Endothelial cell of umbilical vein (primary cell): ENCODE measurements around the gene RNASE7. TPM values are rescaled to one million over a fixed set of nuclear protein-coding genes. Genes with fewer than 3 reads are reported as not detected.

ENCODE experiments used
- BruUV-seq: library from RNA; stranded (reverse); fragments of 400-500 nt; replicated peaks from 2 replicates; lab custom pipeline; 2021; lab: Mats Ljungman, UMichigan
- CTCF ChIA-PET: fragments of 300-600, 350-600 bp; sonication (Branson Sonifier 250); formaldehyde crosslinking; loops from one replicate; lab custom pipeline; 2021; ENCODE audit warnings: antibody characterized with exemption, inconsistent platforms; lab: Charles Lee
- POLR2A ChIA-PET: fragments of 300-600, 350-600 bp; sonication (Branson Sonifier 250); formaldehyde crosslinking; loops from one replicate; lab custom pipeline; 2021; ENCODE audit warnings: antibody characterized with exemption, inconsistent platforms; lab: Charles Lee
- DNase-seq: peaks from one replicate; pipeline ENCODE4 v3.0.0-alpha.2; 2011; ENCODE audit warnings: low read depth, low spot score
- FAIRE-seq: peaks from 2 replicates; lab custom pipeline; 2011; peaks lifted over from hg19 to GRCh38; lab: Jason Lieb, UNC
- H2AFZ ChIP-seq: 2 replicates; pipeline ENCODE4 v1.6.0; 2012; ENCODE audit warnings: low read depth, low read length, control low read depth, inconsistent platforms
- H3K27ac ChIP-seq: 2 replicates; pipeline ENCODE4 v1.5.1; 2011; ENCODE audit warnings: low read depth, mild to moderate bottlenecking, control low read depth, low read length, moderate library complexity; ENCODE audit not compliant: insufficient read depth
- H3K27me3 ChIP-seq, 2 experiments: 2 replicates each; pipeline versions ENCODE4 v1.6.0 to v1.6.1; 2011; ENCODE audit warnings: low read length in 2 of 2, mixed read lengths in 1 of 2; ENCODE audit not compliant: control insufficient read depth in 2 of 2, insufficient read depth in 2 of 2
- H3K36me3 ChIP-seq, 2 experiments: 2 replicates in 1 of 2; 3 replicates in 1 of 2; pipeline ENCODE4 v1.5.1; 2011; ENCODE audit warnings: low read length in 2 of 2, mild to moderate bottlenecking in 1 of 2, moderate library complexity in 1 of 2; ENCODE audit not compliant: control insufficient read depth in 2 of 2, insufficient read depth in 2 of 2; ENCODE audit errors: extremely low read depth in 1 of 2
- H3K4me1 ChIP-seq: 3 replicates; pipeline ENCODE4 v1.5.1; 2011; ENCODE audit warnings: mild to moderate bottlenecking, low read length; ENCODE audit not compliant: control insufficient read depth, insufficient read depth; ENCODE audit errors: extremely low read depth
- H3K4me2 ChIP-seq: 2 replicates; pipeline ENCODE4 v1.6.1; 2011; ENCODE audit warnings: low read length, control low read depth, mixed read lengths; ENCODE audit not compliant: insufficient read depth
- H3K4me3 ChIP-seq, 3 experiments: fragments of 200-600 bp in 1 of 3; sonication (generic), shearing (Covaris generic) in 1 of 3; replicated peaks in 1 of 3; 2 replicates each; pipeline ENCODE4 v1.5.1; 2011 to 2016; ENCODE audit warnings: control low read depth in 3 of 3, low read length in 3 of 3, mild to moderate bottlenecking in 2 of 3, inconsistent platforms in 1 of 3, low read depth in 1 of 3, moderate library complexity in 1 of 3; ENCODE audit not compliant: insufficient read depth in 1 of 3
- H3K79me2 ChIP-seq: 2 replicates; pipeline ENCODE4 v1.6.0; 2012; ENCODE audit warnings: low read length, inconsistent platforms; ENCODE audit not compliant: control insufficient read depth, insufficient read depth
- H3K9ac ChIP-seq: replicated peaks from 2 replicates; pipeline ENCODE3; 2011; ENCODE audit warnings: low read length, control low read depth; ENCODE audit not compliant: insufficient read depth; ENCODE audit errors: extremely low read depth
- H3K9me1 ChIP-seq: replicated peaks from 3 replicates; pipeline ENCODE4 v1.6.0; 2011; ENCODE audit warnings: mild to moderate bottlenecking, low read length; ENCODE audit not compliant: control insufficient read depth, insufficient read depth; ENCODE audit errors: extremely low read depth
- H3K9me3 ChIP-seq: replicated peaks from 2 replicates; pipeline ENCODE4 v1.5.1; 2012; ENCODE audit warnings: low read length, inconsistent platforms; ENCODE audit not compliant: control insufficient read depth, insufficient read depth
- H4K20me1 ChIP-seq: replicated peaks from 2 replicates; pipeline ENCODE3; 2011; ENCODE audit warnings: mild to moderate bottlenecking, low read length; ENCODE audit not compliant: control insufficient read depth, insufficient read depth; ENCODE audit errors: extremely low read depth
- GATA2 ChIP-seq: IDR thresholded peaks from 2 replicates; pipeline ENCODE4 v1.7.0; 2011; ENCODE audit warnings: low read depth, mild to moderate bottlenecking, moderate library complexity, mixed read lengths, low read length; ENCODE audit not compliant: insufficient read length, insufficient read depth
- JUN ChIP-seq: IDR thresholded peaks from 2 replicates; pipeline ENCODE4 v1.6.1; 2011; ENCODE audit warnings: borderline replicate concordance, low read depth; ENCODE audit not compliant: insufficient read length, insufficient read depth
- MYC ChIP-seq: IDR thresholded peaks from one replicate; pipeline ENCODE4 v1.6.1; 2011; ENCODE audit warnings: mild to moderate bottlenecking, low read depth, low read length
- POLR2A ChIP-seq: IDR thresholded peaks from 2 replicates; pipeline ENCODE4 v1.6.1; 2012; ENCODE audit warnings: low read depth, mild to moderate bottlenecking, control low read depth, low read length
- POLR2AphosphoS5 ChIP-seq: IDR thresholded peaks from 2 replicates; pipeline ENCODE4 v1.6.1; 2012; ENCODE audit warnings: low read depth, mild to moderate bottlenecking, control low read depth, low read length, moderate library complexity; ENCODE audit not compliant: insufficient read depth
- dilution Hi-C: fragments of 300-500 bp; cut with MboI; formaldehyde crosslinking; loops from one replicate; pipeline ENCODE4 v1.15.0; 2019; ENCODE audit warnings: low sequenced_read_pairs; ENCODE audit not compliant: extremely low pct_ligation_motif_present
- intact Hi-C: fragments of 100-400 bp; cut with micrococcal nuclease; formaldehyde crosslinking; loops from one replicate; pipeline ENCODE4 v1.10.0; 2022
- polyA plus RNA-seq, 4 experiments: library from polyadenylated mRNA; depleted of rRNA in 3 of 4; stranded (reverse) in 3 of 4; unstranded in 1 of 4; fragments of >200 nt; gene quantifications; 2 replicates each; pipeline versions ENCODE4 v1.2.1 to v1.2.3, GENCODE V29; 2011 to 2012; ENCODE audit warnings: missing spikeins in 1 of 4
- total RNA-seq: library from RNA; stranded (reverse); gene quantifications from 2 replicates; pipeline ENCODE4 v1.2.3, GENCODE V29; 2021
- TF ChIP-seq, protein P1 (sequence below): IDR thresholded peaks from 2 replicates; pipeline ENCODE4 v1.6.1; 2011; ENCODE audit not compliant: insufficient read depth, insufficient read length
- TF ChIP-seq, protein P2 (sequence below), 2 donors: IDR thresholded peaks; 1 replicate in 1 of 2; 2 replicates in 1 of 2; pipeline ENCODE4 v1.5.1; 2011; ENCODE audit warnings: low read length in 2 of 2, mild to moderate bottlenecking in 2 of 2, moderate library complexity in 2 of 2, control low read depth in 1 of 2, inconsistent platforms in 1 of 2, low read depth in 1 of 2; ENCODE audit not compliant: insufficient read depth in 1 of 2; ENCODE audit errors: extremely low read depth in 1 of 2

Gene RNASE7
- total and polyA plus RNA-seq, 2 donors (not counting 3 experiments of a cell fraction or from before 2014, with no cell fraction given), result not detected

DNA sequence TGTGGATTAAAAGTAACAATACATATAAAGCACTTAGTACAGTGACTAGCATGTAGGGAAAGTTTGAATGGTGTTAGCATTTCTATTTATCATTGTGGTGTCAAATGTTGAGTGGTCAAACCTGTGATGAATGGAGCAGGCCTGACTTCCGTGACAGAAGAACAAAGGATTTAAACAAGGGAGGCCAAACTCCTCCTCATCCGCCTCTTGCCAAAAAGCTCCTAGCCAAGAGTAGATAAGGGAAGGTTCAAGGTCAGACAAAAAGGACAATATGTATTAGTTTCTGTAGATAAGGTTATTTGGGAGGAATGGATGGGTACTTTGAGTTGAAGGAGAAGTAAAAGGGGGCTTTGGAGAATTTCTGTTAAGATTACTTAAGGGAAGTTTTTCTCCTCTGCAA is 6.5 kb downstream of the RNASE7 start:
- ChIA-PET CTCF (interaction anchor here (1.1 to 3.3 kb wide), 4 partner anchors 18 to 56 kb away, joined by 3 to 19 read pairs (median 7); no protein-coding TSS in a partner anchor), POLR2A (no interaction called here)
- Histone ChIP-seq H3K36me3 (no peaks in the 10 kb centered on the region), H3K4me3 (no peak overlapping the region), H3K4me2 (no peak overlapping the region), H3K9me1 (no peaks in the 10 kb centered on the region), H3K4me1 (no peaks in the 10 kb centered on the region), H3K9ac (no peak overlapping the region), H3K79me2 (no peaks in the 10 kb centered on the region), H3K27me3 (peaks cover 23 to 24% of the 10 kb centered on the region in 2 experiments), H3K27ac (no peak overlapping the region), H4K20me1 (no peaks in the 10 kb centered on the region), H2AFZ (no peak overlapping the region), H3K9me3 (no peaks in the 10 kb centered on the region)
- intact Hi-C loops (no loop called here), dilution Hi-C loops (no loop called here)
- FAIRE-seq (no peak), DNase-seq (no peak)
- no TSS peak for BruUV-seq
- TF ChIP-seq, protein P1, sequence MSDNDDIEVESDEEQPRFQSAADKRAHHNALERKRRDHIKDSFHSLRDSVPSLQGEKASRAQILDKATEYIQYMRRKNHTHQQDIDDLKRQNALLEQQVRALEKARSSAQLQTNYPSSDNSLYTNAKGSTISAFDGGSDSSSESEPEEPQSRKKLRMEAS, result no peak
- no peak for TF ChIP-seq JUN

DNA sequence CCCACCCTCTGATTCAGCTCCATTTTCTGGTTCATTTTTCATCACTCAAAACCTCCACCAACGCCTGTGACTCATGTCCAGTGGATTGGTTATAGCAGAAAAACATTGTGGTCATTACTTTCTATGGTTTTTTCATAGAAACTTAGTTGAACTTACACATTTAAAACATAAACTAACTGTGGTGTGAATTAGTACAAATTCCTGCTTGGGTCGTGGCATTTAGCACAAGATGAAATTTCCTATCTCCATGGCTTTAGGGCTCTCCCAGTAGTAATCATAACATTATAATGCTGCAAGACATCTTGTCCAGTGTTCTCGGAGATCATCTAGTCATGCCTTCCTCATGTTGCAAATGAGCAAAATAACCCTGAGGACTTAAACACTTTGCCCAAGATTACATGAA is 7.1 kb downstream of the RNASE7 start:
- ChIA-PET POLR2A (no interaction called here), CTCF (interaction anchor here (1.1 to 3.3 kb wide), 2 partner anchors 34 to 55 kb away, joined by 3 to 19 read pairs; no protein-coding TSS in a partner anchor)
- Histone ChIP-seq H3K4me2 (no peak overlapping the region), H3K9me1 (no peaks in the 10 kb centered on the region), H2AFZ (no peak overlapping the region), H3K79me2 (no peaks in the 10 kb centered on the region), H3K4me1 (no peaks in the 10 kb centered on the region), H3K9me3 (no peaks in the 10 kb centered on the region), H3K27me3 (peaks cover 24 to 25% of the 10 kb centered on the region in 2 experiments), H3K9ac (no peak overlapping the region), H3K4me3 (no peak overlapping the region), H4K20me1 (no peaks in the 10 kb centered on the region), H3K27ac (no peak overlapping the region), H3K36me3 (no peaks in the 10 kb centered on the region)
- BruUV-seq, result no TSS peak
- dilution Hi-C loops, result no loop called here
- DNase-seq (no peak), FAIRE-seq (no peak)
- intact Hi-C loops, result no loop called here
- TF ChIP-seq MYC (no peak), POLR2AphosphoS5 (no peak), POLR2A (no peak), GATA2 (no peak)
- TF ChIP-seq, protein P2, sequence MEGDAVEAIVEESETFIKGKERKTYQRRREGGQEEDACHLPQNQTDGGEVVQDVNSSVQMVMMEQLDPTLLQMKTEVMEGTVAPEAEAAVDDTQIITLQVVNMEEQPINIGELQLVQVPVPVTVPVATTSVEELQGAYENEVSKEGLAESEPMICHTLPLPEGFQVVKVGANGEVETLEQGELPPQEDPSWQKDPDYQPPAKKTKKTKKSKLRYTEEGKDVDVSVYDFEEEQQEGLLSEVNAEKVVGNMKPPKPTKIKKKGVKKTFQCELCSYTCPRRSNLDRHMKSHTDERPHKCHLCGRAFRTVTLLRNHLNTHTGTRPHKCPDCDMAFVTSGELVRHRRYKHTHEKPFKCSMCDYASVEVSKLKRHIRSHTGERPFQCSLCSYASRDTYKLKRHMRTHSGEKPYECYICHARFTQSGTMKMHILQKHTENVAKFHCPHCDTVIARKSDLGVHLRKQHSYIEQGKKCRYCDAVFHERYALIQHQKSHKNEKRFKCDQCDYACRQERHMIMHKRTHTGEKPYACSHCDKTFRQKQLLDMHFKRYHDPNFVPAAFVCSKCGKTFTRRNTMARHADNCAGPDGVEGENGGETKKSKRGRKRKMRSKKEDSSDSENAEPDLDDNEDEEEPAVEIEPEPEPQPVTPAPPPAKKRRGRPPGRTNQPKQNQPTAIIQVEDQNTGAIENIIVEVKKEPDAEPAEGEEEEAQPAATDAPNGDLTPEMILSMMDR (IDR thresholded peaks at IDR 0.05; ENCODE audit: extremely low read depth in 1 of 2, insufficient read depth in 1 of 2, low read depth in 1 of 2, low read length in 2 of 2), result no peak
